AG09319 (cell line): Measurements from ENCODE around the gene KDM5B.

Experiments
- DNase-seq: peaks from one replicate; pipeline ENCODE4 v3.0.0-alpha.2; 2010; ENCODE audit warnings: low read depth; ENCODE audit errors: extremely low read depth
- TF ChIP-seq, protein P1 (sequence below): IDR thresholded peaks from 2 replicates; pipeline ENCODE4 v1.5.1; 2011; ENCODE audit warnings: low read depth, mild to moderate bottlenecking, inconsistent platforms, low read length, moderate library complexity

KDM5B gene

GRCh38 chr1:202689082-202689481 lies 119.1 kb downstream of the KDM5B start:
- DNase-seq = no peak

DNA sequence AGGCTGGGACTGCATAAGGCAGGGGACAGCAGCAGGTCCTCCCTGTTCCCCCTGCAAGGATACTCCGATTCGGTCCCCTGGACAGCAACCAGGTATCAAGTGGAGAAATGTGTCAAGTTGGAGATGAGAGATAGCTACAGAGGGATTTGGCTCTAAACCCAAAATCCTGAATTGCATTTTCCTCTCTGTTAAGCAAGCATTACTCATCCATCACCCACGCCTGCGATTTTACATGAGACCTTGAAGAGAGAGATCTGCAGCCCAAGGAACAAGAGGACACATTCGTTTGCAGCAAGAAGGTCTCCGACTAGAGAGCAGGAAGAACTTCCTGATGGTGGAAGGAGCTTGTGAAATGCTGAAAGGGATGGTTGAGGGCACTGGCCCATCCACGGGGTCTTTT lies 119.8 kb downstream of the KDM5B start:
- DNase-seq = no peak
- TF ChIP-seq, protein P1, sequence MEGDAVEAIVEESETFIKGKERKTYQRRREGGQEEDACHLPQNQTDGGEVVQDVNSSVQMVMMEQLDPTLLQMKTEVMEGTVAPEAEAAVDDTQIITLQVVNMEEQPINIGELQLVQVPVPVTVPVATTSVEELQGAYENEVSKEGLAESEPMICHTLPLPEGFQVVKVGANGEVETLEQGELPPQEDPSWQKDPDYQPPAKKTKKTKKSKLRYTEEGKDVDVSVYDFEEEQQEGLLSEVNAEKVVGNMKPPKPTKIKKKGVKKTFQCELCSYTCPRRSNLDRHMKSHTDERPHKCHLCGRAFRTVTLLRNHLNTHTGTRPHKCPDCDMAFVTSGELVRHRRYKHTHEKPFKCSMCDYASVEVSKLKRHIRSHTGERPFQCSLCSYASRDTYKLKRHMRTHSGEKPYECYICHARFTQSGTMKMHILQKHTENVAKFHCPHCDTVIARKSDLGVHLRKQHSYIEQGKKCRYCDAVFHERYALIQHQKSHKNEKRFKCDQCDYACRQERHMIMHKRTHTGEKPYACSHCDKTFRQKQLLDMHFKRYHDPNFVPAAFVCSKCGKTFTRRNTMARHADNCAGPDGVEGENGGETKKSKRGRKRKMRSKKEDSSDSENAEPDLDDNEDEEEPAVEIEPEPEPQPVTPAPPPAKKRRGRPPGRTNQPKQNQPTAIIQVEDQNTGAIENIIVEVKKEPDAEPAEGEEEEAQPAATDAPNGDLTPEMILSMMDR = no peak

More at GRCh38 chr1:202689082-202689481, 119.1 kb downstream of the KDM5B start:
- TF ChIP-seq, protein P1 = no peak

- no peak for DNase-seq
- TF ChIP-seq, protein P1 = no peak
Measured at GRCh38 chr1:202687798-202688197, 120.4 kb downstream of the KDM5B start.

GRCh38 chr1:202687370-202687769 lies 120.9 kb downstream of the KDM5B start:
- DNase-seq = no peak
- TF ChIP-seq, protein P1 = no peak

- TF ChIP-seq, protein P1 = no peak
- no peak for DNase-seq
Measured at GRCh38 chr1:202685641-202686040, 122.6 kb downstream of the KDM5B start.

- TF ChIP-seq, protein P1 = no peak
- DNase-seq = no peak
Measured at GRCh38 chr1:202684716-202685115, 123.5 kb downstream of the KDM5B start.

GRCh38 chr1:202683029-202683428 lies 125.2 kb downstream of the KDM5B start:
- TF ChIP-seq, protein P1 = no peak
- DNase-seq = no peak
